ENCODE data around the gene ACOX1.

GRCh38 chr17:75921596-75921995, 57.4 kb downstream of the ACOX1 start:
- TF ChIP-seq HMGXB4 (CRISPR knock-in tag; IDR thresholded peaks at IDR 0.05) (no peak), CTCF (IDR thresholded peaks at IDR 0.05) (no peak), SMAD3 (CRISPR knock-in tag; IDR thresholded peaks at IDR 0.05; ENCODE audit: borderline replicate concordance) (no peak), CREM (CRISPR knock-in tag; IDR thresholded peaks at IDR 0.05) (no peak), USF2 (CRISPR knock-in tag; IDR thresholded peaks at IDR 0.05) (no peak), RELA (CRISPR knock-in tag; IDR thresholded peaks at IDR 0.05; ENCODE audit: borderline replicate concordance) (no peak), IRF2 (CRISPR knock-in tag; IDR thresholded peaks at IDR 0.05; ENCODE audit: borderline replicate concordance, low read depth) (no peak), ETV6 (CRISPR knock-in tag; IDR thresholded peaks at IDR 0.05) (no peak), ATF3 (CRISPR knock-in tag; conservative IDR thresholded peaks at IDR 0.05) (no peak)
- TF ChIP-seq, protein P1, sequence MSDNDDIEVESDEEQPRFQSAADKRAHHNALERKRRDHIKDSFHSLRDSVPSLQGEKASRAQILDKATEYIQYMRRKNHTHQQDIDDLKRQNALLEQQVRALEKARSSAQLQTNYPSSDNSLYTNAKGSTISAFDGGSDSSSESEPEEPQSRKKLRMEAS (CRISPR knock-in tag; IDR thresholded peaks at IDR 0.05): no peak
- TF ChIP-seq, protein P2, sequence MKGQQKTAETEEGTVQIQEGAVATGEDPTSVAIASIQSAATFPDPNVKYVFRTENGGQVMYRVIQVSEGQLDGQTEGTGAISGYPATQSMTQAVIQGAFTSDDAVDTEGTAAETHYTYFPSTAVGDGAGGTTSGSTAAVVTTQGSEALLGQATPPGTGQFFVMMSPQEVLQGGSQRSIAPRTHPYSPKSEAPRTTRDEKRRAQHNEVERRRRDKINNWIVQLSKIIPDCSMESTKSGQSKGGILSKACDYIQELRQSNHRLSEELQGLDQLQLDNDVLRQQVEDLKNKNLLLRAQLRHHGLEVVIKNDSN (CRISPR knock-in tag; IDR thresholded peaks at IDR 0.05): no peak

All from WTC11 (cell line).